Stimulated activated CD8-positive, alpha-beta memory T cell treated with anti-CD3 and anti-CD28 coated beads, Interleukin-7, amount 100 ng/mL, for 24 hours (primary cell): ENCODE data around the gene ZSWIM3.

Experiments
- DNase-seq: peaks from one replicate; pipeline ENCODE4 v3.0.0-alpha.2; 2020; ENCODE audit warnings: low read depth

Gene ZSWIM3

GRCh38 chr20:45833030-45833882 lies 24.2 kb upstream of the ZSWIM3 start, which contains the start of gene SNX21:
Gene SNX21, plus strand, starts transcription at chr20:45833799. Its CDS starts 121 bp downstream, at chr20:45833920.
- no peak for DNase-seq

GRCh38 chr20:45833883-45834796 lies 23.3 kb upstream of the ZSWIM3 start:
- no peak for DNase-seq

- DNase-seq: no peak
These were observed 22.6 kb upstream of the ZSWIM3 start for GRCh38 chr20:45834797-45835161.

- DNase-seq: no peak
These were observed 22.1 kb upstream of the ZSWIM3 start for GRCh38 chr20:45835329-45835765.

- DNase-seq: no peak
These were observed 21.6 kb upstream of the ZSWIM3 start for GRCh38 chr20:45835825-45836224.

- no peak for DNase-seq
These were observed 20.6 kb upstream of the ZSWIM3 start for GRCh38 chr20:45836841-45837240.

- DNase-seq: no peak
These were observed 16.7 kb upstream of the ZSWIM3 start for GRCh38 chr20:45840700-45841198.

- no peak for DNase-seq
These were observed 15.8 kb upstream of the ZSWIM3 start for GRCh38 chr20:45841407-45842129.

GRCh38 chr20:45842169-45842812 lies 15.1 kb upstream of the ZSWIM3 start:
- DNase-seq: no peak

GRCh38 chr20:45843506-45843905 lies 13.9 kb upstream of the ZSWIM3 start:
- DNase-seq: no peak

GRCh38 chr20:45845452-45845851 lies 12.0 kb upstream of the ZSWIM3 start:
- no peak for DNase-seq

GRCh38 chr20:45848421-45848820 lies 9.0 kb upstream of the ZSWIM3 start:
- DNase-seq: no peak

- DNase-seq: no peak
These were observed 8.3 kb upstream of the ZSWIM3 start for GRCh38 chr20:45848969-45849582.

GRCh38 chr20:45850238-45850637 lies 7.2 kb upstream of the ZSWIM3 start:
- no peak for DNase-seq

GRCh38 chr20:45850926-45851325 lies 6.5 kb upstream of the ZSWIM3 start:
- no peak for DNase-seq

GRCh38 chr20:45851501-45851900 lies 5.9 kb upstream of the ZSWIM3 start:
- no peak for DNase-seq

GRCh38 chr20:45852326-45852725 lies 5.1 kb upstream of the ZSWIM3 start:
- no peak for DNase-seq

- DNase-seq: no peak
These were observed 3.9 kb upstream of the ZSWIM3 start for GRCh38 chr20:45853484-45853883.

GRCh38 chr20:45857882-45858216 lies 435 bp downstream of the ZSWIM3 start:
- no peak for DNase-seq

- DNase-seq: no peak
These were observed 2.5 kb downstream of the ZSWIM3 start for GRCh38 chr20:45859916-45860315.

- DNase-seq: no peak
These were observed 3.3 kb downstream of the ZSWIM3 start for GRCh38 chr20:45860560-45861220.
